ENCODE results near the gene WDR3.

Gene WDR3

DNA sequence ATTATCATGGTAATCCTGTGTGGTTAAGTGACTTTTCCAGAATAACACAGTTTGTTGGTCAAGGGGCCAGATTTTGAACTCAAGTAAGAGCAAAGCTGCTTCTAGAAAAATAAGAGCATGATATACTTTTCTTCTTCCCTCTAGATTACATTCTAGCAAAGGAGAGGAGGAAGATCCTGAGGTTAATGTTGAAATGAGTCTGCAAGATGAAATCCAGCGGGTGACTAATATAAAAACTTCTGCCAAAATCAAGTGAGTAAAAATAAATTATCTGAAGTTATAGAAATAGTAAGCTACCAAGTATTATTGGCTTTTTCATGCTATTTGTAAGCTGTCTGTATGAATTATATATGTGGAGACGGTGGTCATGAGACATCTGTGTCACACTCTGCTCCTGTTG, 12.8 kb downstream of the WDR3 start:
- FAIRE-seq (no peak), DNase-seq (ENCODE audit: low spot score) (no peak)

DNA sequence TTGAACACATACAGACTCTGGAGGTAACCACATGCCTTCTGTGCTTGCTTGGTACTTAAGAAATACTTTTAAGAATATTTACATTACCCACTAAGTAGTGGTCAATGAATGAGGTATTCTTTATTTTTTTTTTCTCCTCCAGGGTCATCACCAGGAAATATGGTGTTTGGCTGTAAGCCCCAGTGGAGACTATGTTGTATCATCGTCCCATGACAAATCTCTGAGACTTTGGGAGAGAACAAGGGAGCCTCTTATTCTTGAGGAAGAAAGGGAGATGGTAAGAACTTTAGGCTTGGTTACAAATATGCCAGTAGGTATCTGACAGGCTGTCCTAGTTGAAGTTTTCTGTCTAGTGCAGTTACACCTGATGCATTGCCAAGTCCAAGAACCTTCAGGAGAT, 22.8 kb downstream of the WDR3 start:
- FAIRE-seq (no peak), DNase-seq (ENCODE audit: low spot score) (no peak)

- DNase-seq (ENCODE audit: low spot score) = no peak
- FAIRE-seq = no peak
Measured at GRCh38 chr1:117959364-117959763, 29.8 kb downstream of the WDR3 start.

- DNase-seq (ENCODE audit: low spot score) (no peak), FAIRE-seq (no peak)
Measured at GRCh38 chr1:117964290-117965038, 34.9 kb downstream of the WDR3 start.

- FAIRE-seq (no peak), DNase-seq (ENCODE audit: low spot score) (no peak)
Measured at GRCh38 chr1:117967477-117967876, 37.9 kb downstream of the WDR3 start.

DNA sequence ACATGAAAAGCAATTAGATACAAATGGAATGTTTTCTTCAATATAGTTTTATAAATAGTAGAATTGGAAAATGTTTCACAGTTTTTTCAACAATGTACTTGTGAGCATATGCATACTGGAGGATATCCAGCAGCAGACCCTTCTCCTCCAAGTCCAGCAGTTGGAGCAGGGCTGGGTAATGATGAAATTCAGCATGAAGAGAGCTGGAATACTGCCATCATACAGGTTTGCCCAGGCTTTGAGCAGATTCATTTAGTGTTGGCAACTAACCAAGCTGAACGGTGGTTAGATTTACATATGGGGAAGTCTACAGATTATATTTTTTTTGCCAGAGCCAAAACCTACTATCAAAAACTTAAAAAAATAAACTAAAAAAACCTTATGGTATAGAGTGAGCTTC, 38.3 kb downstream of the WDR3 start:
- FAIRE-seq (no peak), DNase-seq (ENCODE audit: low spot score) (no peak)

- DNase-seq (ENCODE audit: low spot score) (no peak), FAIRE-seq (no peak)
Measured at GRCh38 chr1:117970252-117970651, 40.7 kb downstream of the WDR3 start.

DNA sequence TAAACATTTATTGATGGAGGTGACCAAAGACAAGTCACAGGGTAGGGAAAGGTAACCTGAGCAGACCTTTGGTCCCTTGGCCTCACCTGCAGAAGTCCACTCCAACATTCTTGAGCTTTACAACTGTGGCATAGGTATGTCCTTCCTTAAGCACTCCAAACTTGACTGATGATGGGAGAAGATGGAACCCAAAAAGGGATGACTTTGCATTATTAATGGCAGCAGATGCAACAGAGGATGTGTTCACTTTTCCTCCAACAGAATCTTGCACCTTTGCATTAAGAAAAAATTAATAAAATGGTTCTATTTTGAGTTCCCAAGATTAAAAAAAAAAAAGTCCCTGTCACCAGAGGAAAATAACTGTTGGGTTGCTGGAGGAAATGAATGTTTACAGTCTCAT, 42.2 kb downstream of the WDR3 start:
- FAIRE-seq (no peak), DNase-seq (ENCODE audit: low spot score) (no peak)

- no peak for DNase-seq (ENCODE audit: low spot score)
- no peak for FAIRE-seq
Measured at GRCh38 chr1:117976381-117976780, 46.8 kb downstream of the WDR3 start.

- no peak for DNase-seq (ENCODE audit: low spot score)
- no peak for FAIRE-seq
Measured at GRCh38 chr1:117981455-117982192, 52.1 kb downstream of the WDR3 start.

GRCh38 chr1:117985239-117985638, 55.7 kb downstream of the WDR3 start:
- no peak for DNase-seq (ENCODE audit: low spot score)
- FAIRE-seq = no peak

GRCh38 chr1:117985973-117986372, 56.4 kb downstream of the WDR3 start:
- DNase-seq (ENCODE audit: low spot score) (no peak), FAIRE-seq (no peak)

GRCh38 chr1:118004312-118004711, 74.8 kb downstream of the WDR3 start:
- FAIRE-seq (no peak), DNase-seq (ENCODE audit: low spot score) (no peak)

DNA sequence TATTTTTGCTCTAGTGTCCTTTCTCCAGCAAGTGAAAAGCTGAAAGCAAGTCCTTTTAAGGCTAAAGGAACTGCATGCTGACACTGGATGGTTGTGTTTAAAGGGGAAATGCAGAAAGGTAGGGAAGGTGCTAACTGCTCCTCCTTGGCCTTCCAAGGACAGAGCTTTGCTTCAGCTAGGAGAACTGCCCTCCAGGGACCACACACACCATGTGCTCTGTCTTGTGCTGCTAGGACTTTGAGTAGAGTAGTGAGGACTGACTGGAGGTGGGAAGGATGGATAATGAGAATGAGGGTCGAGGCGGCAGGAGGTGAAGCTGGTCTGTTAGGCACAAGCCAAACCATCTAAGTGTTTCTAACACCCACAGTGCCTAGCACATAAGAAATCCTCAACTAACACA, 77.9 kb downstream of the WDR3 start:
- DNase-seq (ENCODE audit: low spot score) (no peak), FAIRE-seq (no peak)

GRCh38 chr1:118008011-118008410, 78.5 kb downstream of the WDR3 start:
- no peak for DNase-seq (ENCODE audit: low spot score)
- no peak for FAIRE-seq

DNA sequence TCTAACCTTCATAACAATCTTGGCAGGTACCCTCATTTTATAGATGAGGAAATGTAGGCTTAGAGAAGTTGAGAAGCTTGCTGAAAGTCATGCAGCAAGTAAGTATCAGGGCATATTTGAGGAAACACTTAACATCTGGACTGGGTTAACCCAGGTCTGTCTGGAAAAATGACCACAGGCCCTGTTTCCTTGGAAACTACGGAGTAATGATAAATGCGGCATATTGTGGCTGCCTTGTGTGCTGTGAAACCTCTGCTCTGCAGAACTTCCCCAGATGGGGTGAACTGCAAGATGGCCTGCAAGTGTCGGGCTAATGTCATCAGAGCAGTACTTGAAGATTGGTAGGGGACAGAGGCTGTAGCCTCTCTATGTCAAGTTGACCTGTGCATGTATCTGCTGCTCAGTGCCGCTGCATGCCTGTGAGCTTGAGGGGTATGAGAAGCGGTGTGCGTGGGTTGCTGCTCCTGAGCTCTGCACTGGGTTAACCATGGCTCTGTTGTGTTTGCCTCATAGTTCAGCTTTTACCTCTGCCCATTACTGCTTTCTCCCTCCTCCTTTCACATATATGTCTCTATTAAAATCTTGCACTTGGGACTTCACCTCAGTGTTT, 83.1 kb downstream of the WDR3 start:
- FAIRE-seq (no peak), DNase-seq (ENCODE audit: low spot score) (no peak)

GRCh38 chr1:118013336-118013735, 83.8 kb downstream of the WDR3 start:
- no peak for DNase-seq (ENCODE audit: low spot score)
- FAIRE-seq = no peak

GRCh38 chr1:118013938-118014337, 84.4 kb downstream of the WDR3 start:
- DNase-seq (ENCODE audit: low spot score) (no peak), FAIRE-seq (no peak)
